VCaP (cell line): ENCODE data around the gene TRPM3.

Experiments
- H3K27ac ChIP-seq: fragments of 450-650 bp; 2 replicates; pipeline ENCODE4 v1.5.1; 2017
- CTCF ChIP-seq: fragments of 450-650 bp; conservative IDR thresholded peaks from 2 replicates; pipeline ENCODE4 v1.5.1; 2017; ENCODE audit warnings: mild to moderate bottlenecking, moderate library complexity

TRPM3 gene

GRCh38 chr9:70856411-70856810, 265.0 kb downstream of the TRPM3 start:
- TF ChIP-seq CTCF, result no peak

GRCh38 chr9:70852711-70853240, 268.6 kb downstream of the TRPM3 start:
- TF ChIP-seq CTCF, result no peak
- no peak overlapping the region for H3K27ac ChIP-seq

More at GRCh38 chr9:70856411-70856810, 265.0 kb downstream of the TRPM3 start:
- H3K27ac ChIP-seq, result no peak overlapping the region

GRCh38 chr9:70840266-70840665, 281.2 kb downstream of the TRPM3 start:
- no peak overlapping the region for H3K27ac ChIP-seq
- TF ChIP-seq CTCF, result no peak

GRCh38 chr9:70835323-70835722, 286.1 kb downstream of the TRPM3 start:
- H3K27ac ChIP-seq, result no peak overlapping the region
- no peak for TF ChIP-seq CTCF

GRCh38 chr9:70832492-70832891, 288.9 kb downstream of the TRPM3 start:
- TF ChIP-seq CTCF, result no peak
- no peak overlapping the region for H3K27ac ChIP-seq

- no peak for TF ChIP-seq CTCF
- no peak overlapping the region for H3K27ac ChIP-seq
These were observed 290.8 kb downstream of the TRPM3 start for GRCh38 chr9:70830618-70831017.

- no peak overlapping the region for H3K27ac ChIP-seq
- no peak for TF ChIP-seq CTCF
These were observed 291.7 kb downstream of the TRPM3 start for GRCh38 chr9:70829591-70830265.
